Esophagus muscularis mucosa (tissue), 4 donors: ENCODE results near the gene AGAP9.

ENCODE experiments used
- EP300 ChIP-seq: sonication (generic); formaldehyde crosslinking; IDR thresholded peaks from one replicate; pipeline ENCODE4 v1.6.1; 2017; ENCODE audit warnings: antibody characterized with exemption
- POLR2A ChIP-seq: fragments of 450-650 bp; IDR thresholded peaks from one replicate; pipeline ENCODE4 v1.6.1; 2017; ENCODE audit warnings: antibody characterized with exemption, moderate library complexity, mild to moderate bottlenecking, low read depth
- POLR2AphosphoS5 ChIP-seq, 2 donors: sonication (generic); formaldehyde crosslinking; IDR thresholded peaks; one replicate each; pipeline ENCODE4 v1.6.1; 2017; ENCODE audit warnings: antibody characterized with exemption in 2 of 2
- TF ChIP-seq, protein P1 (sequence below), 3 experiments: fragments of 200-600 bp in 2 of 3; fragments of 450-650 bp in 1 of 3; sonication (generic) in 2 of 3; IDR thresholded peaks; one replicate each; pipeline ENCODE4 v1.5.1; 2017 to 2019; ENCODE audit warnings: antibody characterized with exemption in 3 of 3, mild to moderate bottlenecking in 2 of 3, moderate library complexity in 1 of 3

DNA sequence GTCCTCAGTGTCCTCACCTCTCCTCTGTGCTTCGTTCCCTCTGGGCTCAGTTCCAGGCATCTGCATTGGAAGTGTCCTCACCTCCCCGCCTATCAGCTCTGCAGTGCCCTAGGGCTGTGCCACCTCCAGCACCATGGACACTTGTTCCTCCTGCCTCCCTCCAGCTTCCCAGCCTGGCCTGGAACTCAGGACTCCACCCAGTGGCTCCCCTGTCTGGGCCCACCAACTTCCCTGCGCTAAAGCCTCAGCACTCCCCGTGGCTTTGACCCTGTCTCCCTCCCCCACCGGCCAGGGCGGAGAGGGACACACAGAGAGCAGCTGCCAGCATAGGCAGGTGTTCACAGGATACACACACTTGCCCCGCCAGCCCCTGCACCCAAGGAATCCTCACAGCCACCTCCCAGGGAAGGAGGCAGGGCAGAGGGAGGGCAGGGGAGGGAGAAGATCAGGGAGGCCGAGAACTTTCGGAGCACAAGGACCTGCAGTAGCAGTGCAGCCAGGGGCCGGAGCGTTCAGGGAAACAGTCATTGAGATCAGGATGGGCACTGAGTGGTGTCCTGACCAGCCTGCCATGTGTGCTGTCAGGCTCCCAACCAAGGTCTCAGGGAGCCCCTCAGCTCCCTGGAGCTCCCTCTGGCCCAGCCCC is 70.8 kb downstream of the AGAP9 start:
- no peak for TF ChIP-seq POLR2AphosphoS5 (IDR thresholded peaks at IDR 0.05)
- TF ChIP-seq, protein P1, sequence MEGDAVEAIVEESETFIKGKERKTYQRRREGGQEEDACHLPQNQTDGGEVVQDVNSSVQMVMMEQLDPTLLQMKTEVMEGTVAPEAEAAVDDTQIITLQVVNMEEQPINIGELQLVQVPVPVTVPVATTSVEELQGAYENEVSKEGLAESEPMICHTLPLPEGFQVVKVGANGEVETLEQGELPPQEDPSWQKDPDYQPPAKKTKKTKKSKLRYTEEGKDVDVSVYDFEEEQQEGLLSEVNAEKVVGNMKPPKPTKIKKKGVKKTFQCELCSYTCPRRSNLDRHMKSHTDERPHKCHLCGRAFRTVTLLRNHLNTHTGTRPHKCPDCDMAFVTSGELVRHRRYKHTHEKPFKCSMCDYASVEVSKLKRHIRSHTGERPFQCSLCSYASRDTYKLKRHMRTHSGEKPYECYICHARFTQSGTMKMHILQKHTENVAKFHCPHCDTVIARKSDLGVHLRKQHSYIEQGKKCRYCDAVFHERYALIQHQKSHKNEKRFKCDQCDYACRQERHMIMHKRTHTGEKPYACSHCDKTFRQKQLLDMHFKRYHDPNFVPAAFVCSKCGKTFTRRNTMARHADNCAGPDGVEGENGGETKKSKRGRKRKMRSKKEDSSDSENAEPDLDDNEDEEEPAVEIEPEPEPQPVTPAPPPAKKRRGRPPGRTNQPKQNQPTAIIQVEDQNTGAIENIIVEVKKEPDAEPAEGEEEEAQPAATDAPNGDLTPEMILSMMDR (IDR thresholded peaks at IDR 0.05): no peak
- TF ChIP-seq EP300: no peak
- TF ChIP-seq POLR2A: no peak
